HUES6 (cell line): ENCODE measurements around the gene TPRA1.
"Not testable (repeated sequence)": the region's sequence is repeated elsewhere in the genome, so short reads cannot be mapped to it uniquely, and the experiment has no call there.

Experiments
- H3K27ac ChIP-seq: 2 replicates; pipeline ENCODE4 v1.7.0; 2013; ENCODE audit warnings: low read depth, mild to moderate bottlenecking, low read length, inconsistent platforms
- H3K27me3 ChIP-seq: 2 replicates; pipeline ENCODE4 v1.6.1; 2013; ENCODE audit warnings: low read length; ENCODE audit not compliant: control insufficient read depth, insufficient read depth
- H3K36me3 ChIP-seq: 2 replicates; pipeline ENCODE4 v1.6.1; 2013; ENCODE audit warnings: low read length; ENCODE audit not compliant: control insufficient read depth, insufficient read depth
- H3K4me1 ChIP-seq: 2 replicates; pipeline ENCODE4 v1.6.1; 2013; ENCODE audit warnings: low read length; ENCODE audit not compliant: control insufficient read depth, insufficient read depth
- H3K4me3 ChIP-seq: 2 replicates; pipeline ENCODE4 v1.5.1; 2013; ENCODE audit warnings: low read depth, low read length
- H3K9ac ChIP-seq: one replicate; pipeline ENCODE4 v1.6.1; 2013; ENCODE audit warnings: mild to moderate bottlenecking, low read length
- H3K9me3 ChIP-seq: 2 replicates; pipeline ENCODE4 v1.6.1; 2013; ENCODE audit warnings: low read depth, low read length; ENCODE audit not compliant: control insufficient read depth, insufficient read depth

Gene TPRA1

DNA sequence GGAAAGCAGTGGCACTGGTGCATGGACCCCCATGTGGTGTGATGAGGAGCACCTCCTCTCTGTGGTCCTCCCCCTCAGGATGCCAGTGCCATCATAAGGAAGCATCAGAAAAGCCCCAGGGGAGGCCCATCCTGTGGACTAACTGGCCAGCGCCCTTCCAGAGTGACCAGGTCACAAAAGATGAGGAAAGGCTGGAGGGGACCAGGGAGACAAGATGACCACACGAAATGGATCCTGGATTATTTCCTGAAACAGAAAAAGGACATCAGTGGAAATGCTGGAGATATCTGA is 56.4 kb downstream of the TPRA1 start:
- no peaks in the 10 kb centered on the region for H3K27me3 ChIP-seq
- no peak overlapping the region for H3K4me3 ChIP-seq
- H3K9ac ChIP-seq: no peak overlapping the region
- H3K4me1 ChIP-seq: peaks cover 11% of the 10 kb centered on the region
- no peaks in the 10 kb centered on the region for H3K9me3 ChIP-seq
- no peak overlapping the region for H3K27ac ChIP-seq
- H3K36me3 ChIP-seq: no peaks in the 10 kb centered on the region

DNA sequence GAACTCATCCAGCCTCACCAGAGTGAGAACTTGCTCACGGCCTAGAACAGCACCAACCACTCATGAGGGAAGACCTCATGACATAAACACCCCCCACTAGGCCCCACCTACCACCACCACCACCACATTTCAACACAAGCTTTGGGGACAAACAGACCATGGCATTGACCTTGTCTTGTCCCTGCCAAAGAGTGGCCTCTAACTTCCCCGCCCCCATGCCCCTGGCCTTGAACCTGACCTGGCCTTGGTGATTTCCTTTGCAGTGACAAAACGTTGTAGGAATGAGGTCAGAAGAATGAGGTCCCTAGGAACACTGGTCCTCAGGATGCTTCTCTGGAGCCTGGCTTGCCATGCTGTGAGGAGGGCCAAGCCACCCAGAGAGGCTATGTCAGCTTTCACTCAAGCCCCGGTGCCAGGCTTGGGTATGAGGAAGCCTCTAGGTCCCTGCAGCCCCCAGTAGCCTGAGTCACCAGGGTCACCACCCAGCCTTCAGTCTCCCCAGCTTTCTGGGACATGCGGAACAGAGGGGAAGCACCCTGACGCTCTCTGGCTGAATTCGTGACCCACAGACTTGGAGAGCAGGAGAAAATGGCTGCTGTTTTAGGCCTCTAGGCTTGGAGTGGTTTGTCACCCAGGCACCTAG is 57.9 kb downstream of the TPRA1 start:
- Histone ChIP-seq H3K9me3 (no peaks in the 10 kb centered on the region), H3K4me1 (peaks cover 11% of the 10 kb centered on the region), H3K27ac (no peak overlapping the region), H3K4me3 (no peak overlapping the region), H3K9ac (no peak overlapping the region), H3K36me3 (no peaks in the 10 kb centered on the region), H3K27me3 (no peaks in the 10 kb centered on the region)

DNA sequence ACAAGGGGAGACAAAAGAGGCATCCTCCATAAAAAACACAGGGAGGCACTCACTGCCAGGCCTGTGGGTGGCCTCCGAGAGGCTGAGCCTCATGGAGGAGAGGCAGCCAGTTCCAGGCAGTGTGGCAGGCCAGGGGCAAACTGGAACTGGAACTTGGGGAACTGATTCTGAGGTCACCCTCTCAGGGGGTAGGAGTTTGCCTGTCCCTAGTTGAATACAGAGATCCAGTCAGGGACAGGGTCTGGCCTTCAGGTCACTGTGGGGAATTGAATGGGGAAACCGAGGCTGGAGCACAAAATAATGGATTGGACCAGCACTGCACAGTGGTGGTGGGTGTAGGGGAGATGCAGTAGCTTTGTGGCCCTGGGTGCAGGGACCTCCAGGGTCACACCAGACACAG is 58.7 kb downstream of the TPRA1 start:
- no peak overlapping the region for H3K9ac ChIP-seq
- no peak overlapping the region for H3K4me3 ChIP-seq
- H3K36me3 ChIP-seq: no peaks in the 10 kb centered on the region
- H3K27ac ChIP-seq: no peak overlapping the region
- no peaks in the 10 kb centered on the region for H3K27me3 ChIP-seq
- no peaks in the 10 kb centered on the region for H3K9me3 ChIP-seq
- peaks cover 5% of the 10 kb centered on the region for H3K4me1 ChIP-seq

DNA sequence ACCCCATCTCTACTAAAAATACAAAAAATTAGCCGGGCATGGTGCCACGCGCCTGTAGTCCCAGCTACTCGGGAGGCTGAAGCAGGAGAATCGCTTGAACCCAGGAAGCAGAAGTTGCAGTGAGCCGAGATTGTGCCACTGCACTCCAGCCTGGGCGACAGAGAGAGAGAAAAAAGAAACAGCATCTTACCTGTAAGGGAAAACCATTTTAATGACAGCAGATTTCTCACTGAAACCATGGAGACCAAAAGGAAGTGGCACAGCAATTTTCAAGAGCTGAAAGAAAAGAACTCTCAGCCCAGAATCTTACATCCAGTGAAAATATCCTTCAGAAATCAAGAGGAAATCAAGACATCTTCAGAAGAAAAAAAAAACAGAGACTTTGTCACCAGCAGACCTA is 59.7 kb downstream of the TPRA1 start:
- not testable (repeated sequence) for H3K36me3 ChIP-seq

DNA sequence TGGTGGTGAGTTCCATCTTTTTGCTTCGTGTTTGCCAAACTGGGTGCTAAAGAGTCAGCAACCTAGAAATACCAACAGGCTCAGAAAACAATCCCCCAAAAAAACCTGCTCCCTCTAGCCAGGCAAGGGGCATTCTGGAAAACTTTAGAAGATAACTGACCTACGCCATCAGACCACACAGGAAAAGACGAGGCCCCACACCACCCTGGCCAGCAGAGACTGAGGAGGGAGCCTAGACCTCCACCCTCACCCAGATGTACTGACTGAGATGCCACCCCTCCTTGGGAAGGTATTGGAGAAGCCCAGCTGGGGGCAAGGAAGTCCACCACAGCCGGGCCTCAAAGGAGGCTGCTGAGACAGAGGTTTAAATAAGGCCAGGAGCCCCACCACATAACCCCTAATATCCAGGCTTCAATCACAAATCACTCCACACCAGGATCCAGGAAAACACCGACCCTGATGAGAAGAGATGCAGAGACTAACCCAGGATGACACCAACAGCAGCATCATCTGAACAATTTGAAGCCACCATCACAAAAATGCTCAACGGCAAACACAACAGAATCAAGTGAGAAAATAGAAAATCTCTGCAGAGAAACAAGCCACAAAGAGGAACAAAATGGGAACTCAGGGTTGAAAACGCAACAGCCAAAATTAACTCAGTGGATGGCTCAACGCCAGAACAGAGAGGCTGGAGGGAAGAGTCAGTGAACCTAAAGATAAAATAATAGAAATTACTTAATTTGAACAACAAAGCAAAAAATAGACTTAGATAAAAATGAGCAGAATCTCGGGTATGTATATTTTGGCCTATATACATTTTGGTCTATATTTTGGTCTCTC is 61.0 kb downstream of the TPRA1 start:
- Histone ChIP-seq H3K27me3 (no peaks in the 10 kb centered on the region; the same call in 1 of the 2 replicates), H3K27ac (no peak overlapping the region), H3K36me3 (no peaks in the 10 kb centered on the region), H3K9me3 (no peaks in the 10 kb centered on the region), H3K4me3 (no peak overlapping the region), H3K4me1 (no peaks in the 10 kb centered on the region), H3K9ac (no peak overlapping the region)

More for the DNA sequence above, 59.7 kb downstream of the TPRA1 start:
- not testable (repeated sequence) for H3K27me3 ChIP-seq, H3K9me3 ChIP-seq, H3K4me3 ChIP-seq, H3K27ac ChIP-seq, H3K9ac ChIP-seq, H3K4me1 ChIP-seq

DNA sequence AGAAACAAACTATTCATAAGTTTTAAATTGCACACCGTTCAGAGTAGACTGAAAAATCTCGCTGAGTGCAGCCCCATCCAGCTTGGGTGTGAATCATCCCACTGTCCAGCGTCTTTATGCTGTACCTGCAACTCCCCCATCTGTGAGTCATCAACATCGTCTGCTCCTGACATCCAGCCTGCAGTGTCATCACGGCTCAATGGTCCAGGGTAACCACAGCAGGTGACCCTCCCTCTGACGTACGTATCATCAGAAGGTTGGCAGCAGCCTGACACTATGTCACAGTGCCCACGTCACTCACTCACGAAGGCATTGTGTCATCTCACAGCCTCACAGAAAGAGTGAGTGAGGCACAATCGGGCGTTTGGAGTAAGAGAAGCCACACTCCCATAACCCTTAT is 65.2 kb downstream of the TPRA1 start:
- no peaks in the 10 kb centered on the region for H3K4me1 ChIP-seq
- no peaks in the 10 kb centered on the region for H3K36me3 ChIP-seq
- no peak overlapping the region for H3K4me3 ChIP-seq
- H3K27me3 ChIP-seq: no peaks in the 10 kb centered on the region; the same call in 1 of the 2 replicates
- H3K9ac ChIP-seq: no peak overlapping the region
- H3K27ac ChIP-seq: no peak overlapping the region
- H3K9me3 ChIP-seq: peaks cover 15% of the 10 kb centered on the region

DNA sequence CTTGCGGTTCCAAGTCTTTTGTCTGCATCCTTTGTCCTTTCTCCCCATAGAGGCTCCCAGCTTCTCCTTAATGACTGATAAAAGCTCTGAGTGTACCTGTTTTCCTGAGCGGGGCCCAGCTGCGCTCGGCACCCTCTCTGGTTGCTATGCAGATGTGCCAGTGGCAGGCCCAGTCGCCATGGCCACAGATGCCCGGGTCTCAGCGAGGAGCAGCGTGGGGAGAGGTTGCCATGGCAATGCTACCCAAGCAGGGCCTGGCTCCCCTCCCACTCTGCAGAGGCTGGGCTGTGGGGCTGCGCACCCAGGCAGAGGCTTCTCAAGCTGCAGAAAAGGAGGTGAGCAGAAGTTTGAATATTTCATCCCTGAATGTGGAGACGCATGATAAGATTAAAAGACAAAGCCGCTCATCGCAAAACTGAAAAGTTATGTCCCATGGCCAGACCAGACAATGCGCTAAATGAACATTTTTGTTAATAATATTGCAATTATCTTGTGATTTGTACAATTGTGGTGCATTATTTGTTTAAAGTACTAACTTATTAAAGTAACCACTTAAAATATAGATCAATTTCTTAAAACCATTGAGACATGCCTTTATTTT is 66.1 kb downstream of the TPRA1 start:
- H3K9me3 ChIP-seq: peaks cover 15% of the 10 kb centered on the region
- H3K27ac ChIP-seq: no peak overlapping the region
- no peaks in the 10 kb centered on the region; the same call in 1 of the 2 replicates for H3K27me3 ChIP-seq
- no peak overlapping the region for H3K4me3 ChIP-seq
- no peaks in the 10 kb centered on the region for H3K4me1 ChIP-seq
- no peaks in the 10 kb centered on the region for H3K36me3 ChIP-seq
- H3K9ac ChIP-seq: no peak overlapping the region
